Breast epithelium (tissue), 3 donors: ENCODE data around the gene ECE1.

Experiments
- POLR2A ChIP-seq: fragments of 450-650 bp; IDR thresholded peaks from one replicate; pipeline ENCODE4 v1.6.1; 2016; ENCODE audit warnings: antibody characterized with exemption, mild to moderate bottlenecking, moderate library complexity
- POLR2AphosphoS5 ChIP-seq, 3 donors: sonication (generic); formaldehyde crosslinking; IDR thresholded peaks; one replicate each; pipeline ENCODE4 v1.6.1; 2017; ENCODE audit warnings: antibody characterized with exemption in 3 of 3
- TF ChIP-seq, protein P1 (sequence below), 3 donors: fragments of 450-650 bp; IDR thresholded peaks; one replicate each; pipeline ENCODE4 v1.5.1; 2016 to 2017; ENCODE audit warnings: antibody characterized with exemption in 3 of 3, mild to moderate bottlenecking in 3 of 3, moderate library complexity in 3 of 3

DNA sequence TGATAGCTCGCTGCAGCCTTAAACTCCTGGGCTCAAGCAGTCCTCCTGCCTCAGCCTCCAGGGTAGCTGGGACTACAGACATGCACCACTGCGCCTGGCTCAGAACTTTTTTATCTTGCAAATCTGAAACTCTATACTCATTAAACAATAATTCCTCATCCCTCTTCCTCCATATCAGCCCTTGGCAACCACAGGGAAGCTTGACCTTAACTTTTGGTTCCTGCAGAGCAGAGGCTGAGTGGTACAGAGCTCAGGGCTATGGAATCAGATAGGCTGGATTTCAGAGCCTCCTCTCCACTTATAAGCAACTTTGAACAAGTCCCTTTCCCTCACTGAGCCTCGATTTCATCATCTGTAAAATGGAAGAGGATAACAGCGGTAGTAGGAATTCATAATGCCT, 47.4 kb downstream of the ECE1 start:
- TF ChIP-seq POLR2A = no peak
- TF ChIP-seq, protein P1, sequence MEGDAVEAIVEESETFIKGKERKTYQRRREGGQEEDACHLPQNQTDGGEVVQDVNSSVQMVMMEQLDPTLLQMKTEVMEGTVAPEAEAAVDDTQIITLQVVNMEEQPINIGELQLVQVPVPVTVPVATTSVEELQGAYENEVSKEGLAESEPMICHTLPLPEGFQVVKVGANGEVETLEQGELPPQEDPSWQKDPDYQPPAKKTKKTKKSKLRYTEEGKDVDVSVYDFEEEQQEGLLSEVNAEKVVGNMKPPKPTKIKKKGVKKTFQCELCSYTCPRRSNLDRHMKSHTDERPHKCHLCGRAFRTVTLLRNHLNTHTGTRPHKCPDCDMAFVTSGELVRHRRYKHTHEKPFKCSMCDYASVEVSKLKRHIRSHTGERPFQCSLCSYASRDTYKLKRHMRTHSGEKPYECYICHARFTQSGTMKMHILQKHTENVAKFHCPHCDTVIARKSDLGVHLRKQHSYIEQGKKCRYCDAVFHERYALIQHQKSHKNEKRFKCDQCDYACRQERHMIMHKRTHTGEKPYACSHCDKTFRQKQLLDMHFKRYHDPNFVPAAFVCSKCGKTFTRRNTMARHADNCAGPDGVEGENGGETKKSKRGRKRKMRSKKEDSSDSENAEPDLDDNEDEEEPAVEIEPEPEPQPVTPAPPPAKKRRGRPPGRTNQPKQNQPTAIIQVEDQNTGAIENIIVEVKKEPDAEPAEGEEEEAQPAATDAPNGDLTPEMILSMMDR (IDR thresholded peaks at IDR 0.05) = no peak
- TF ChIP-seq POLR2AphosphoS5 (IDR thresholded peaks at IDR 0.05) = no peak
